Progenitor cell of endocrine pancreas (in vitro differentiated cells): ENCODE measurements around the gene KMT2A. TPM values are rescaled to one million over a fixed set of nuclear protein-coding genes. Genes with fewer than 3 reads are reported as not detected.
A peak's percentile ranks its signal among the peaks of the same experiment; 100 is the strongest.

Experiments
- DNase-seq: peaks from one replicate; pipeline ENCODE4 v3.0.0; 2021; ENCODE audit warnings: low spot score; ENCODE audit not compliant: unreplicated experiment
- H3K27ac Mint-ChIP-seq: 2 replicates; pipeline ENCODE4 v1.8.0; 2021; ENCODE audit warnings: mild to moderate bottlenecking, moderate library complexity, mixed read lengths
- H3K27me3 Mint-ChIP-seq: 2 replicates; pipeline ENCODE4 v1.8.0; 2021; ENCODE audit warnings: mixed read lengths
- H3K36me3 Mint-ChIP-seq: 2 replicates; pipeline ENCODE4 v1.8.0; 2022; ENCODE audit warnings: mixed read lengths; ENCODE audit not compliant: insufficient read depth
- H3K4me1 Mint-ChIP-seq: 2 replicates; pipeline ENCODE4 v1.8.0; 2021; ENCODE audit warnings: low read depth, mixed read lengths
- H3K4me3 Mint-ChIP-seq: 2 replicates; pipeline ENCODE4 v1.8.0; 2021; ENCODE audit warnings: low read depth, mild to moderate bottlenecking, moderate library complexity, mixed read lengths
- H3K9me3 Mint-ChIP-seq: 2 replicates; pipeline ENCODE4 v1.8.0; 2021; ENCODE audit warnings: low read depth, mixed read lengths
- total RNA-seq: library from RNA; stranded (reverse); gene quantifications from 2 replicates; pipeline ENCODE4 v1.2.1, GENCODE V29; 2021
- TF ChIP-seq, protein P1 (sequence below): fragments of 200-600 bp; sonication (generic); IDR thresholded peaks from one replicate; pipeline ENCODE4 v1.5.0; 2021; ENCODE audit warnings: antibody characterized with exemption, mild to moderate bottlenecking; ENCODE audit not compliant: unreplicated experiment

KMT2A gene
- total RNA-seq, 1 donor from 2014 or later = 89.1 TPM

DNA sequence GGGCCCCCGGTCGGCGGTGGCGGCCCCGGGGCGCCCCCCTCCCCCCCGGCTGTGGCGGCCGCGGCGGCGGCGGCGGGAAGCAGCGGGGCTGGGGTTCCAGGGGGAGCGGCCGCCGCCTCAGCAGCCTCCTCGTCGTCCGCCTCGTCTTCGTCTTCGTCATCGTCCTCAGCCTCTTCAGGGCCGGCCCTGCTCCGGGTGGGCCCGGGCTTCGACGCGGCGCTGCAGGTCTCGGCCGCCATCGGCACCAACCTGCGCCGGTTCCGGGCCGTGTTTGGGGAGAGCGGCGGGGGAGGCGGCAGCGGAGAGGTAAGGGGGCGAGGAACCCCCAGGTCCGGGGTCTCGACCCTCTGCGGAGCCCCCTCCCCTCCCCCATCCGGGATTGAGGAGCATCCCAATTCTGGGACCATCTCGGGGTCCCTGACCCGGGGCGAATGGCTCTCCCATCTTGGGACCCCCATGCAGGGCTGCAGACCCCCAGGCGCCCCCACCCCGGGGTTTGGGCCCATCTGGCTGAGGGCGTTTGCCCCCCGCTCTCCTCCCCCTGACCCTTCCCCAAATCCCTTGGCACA lies 431 bp downstream of the KMT2A start:
- no peak for DNase-seq
- H3K36me3 Mint-ChIP-seq = peaks cover 2% of the 10 kb centered on the region

DNA sequence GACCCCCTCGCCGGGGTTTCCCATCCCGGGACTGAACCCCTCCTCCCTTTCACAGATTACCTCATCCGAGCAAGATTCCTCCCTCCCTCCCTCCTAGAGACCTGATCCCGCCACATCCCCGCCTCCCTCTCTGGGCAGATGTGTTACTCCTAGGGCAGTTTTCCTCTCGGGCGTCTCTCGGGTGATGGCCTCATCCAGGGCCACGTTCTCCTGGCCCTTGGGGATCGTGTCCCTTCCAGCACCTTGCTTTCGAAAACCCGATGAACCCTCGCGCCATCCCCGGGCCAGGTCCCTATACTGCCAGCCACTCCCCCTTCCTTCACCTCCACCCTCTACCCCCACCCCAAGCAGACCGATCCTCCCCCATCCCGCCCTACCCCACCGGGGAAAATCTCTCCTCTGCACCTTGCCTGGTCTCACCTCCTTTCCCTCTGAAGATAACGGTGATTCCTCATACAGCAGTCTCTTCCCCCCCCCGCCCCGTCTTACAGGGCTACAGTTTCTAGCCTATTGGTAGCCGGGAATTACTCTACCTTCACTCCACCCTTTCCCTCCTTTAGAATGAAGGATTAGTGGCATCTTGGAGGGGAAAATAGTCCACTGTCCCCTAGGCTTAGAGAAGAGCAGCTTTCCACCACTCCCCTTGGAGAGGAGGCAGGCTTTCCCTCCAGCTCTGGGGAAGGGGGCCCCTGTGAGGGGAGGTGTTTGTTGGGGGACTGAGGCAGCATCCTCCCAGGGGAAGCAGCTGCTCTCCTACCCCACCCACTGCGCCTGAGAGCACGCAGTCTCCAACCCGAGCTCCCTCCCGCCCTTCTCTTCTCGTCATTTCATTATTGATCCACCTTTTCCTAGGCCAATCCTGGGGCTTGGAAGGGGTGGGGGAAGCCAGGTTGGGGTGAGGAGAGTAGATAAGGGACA lies 1.2 kb downstream of the KMT2A start:
- DNase-seq = peak; percentile 50
- TF ChIP-seq, protein P1, sequence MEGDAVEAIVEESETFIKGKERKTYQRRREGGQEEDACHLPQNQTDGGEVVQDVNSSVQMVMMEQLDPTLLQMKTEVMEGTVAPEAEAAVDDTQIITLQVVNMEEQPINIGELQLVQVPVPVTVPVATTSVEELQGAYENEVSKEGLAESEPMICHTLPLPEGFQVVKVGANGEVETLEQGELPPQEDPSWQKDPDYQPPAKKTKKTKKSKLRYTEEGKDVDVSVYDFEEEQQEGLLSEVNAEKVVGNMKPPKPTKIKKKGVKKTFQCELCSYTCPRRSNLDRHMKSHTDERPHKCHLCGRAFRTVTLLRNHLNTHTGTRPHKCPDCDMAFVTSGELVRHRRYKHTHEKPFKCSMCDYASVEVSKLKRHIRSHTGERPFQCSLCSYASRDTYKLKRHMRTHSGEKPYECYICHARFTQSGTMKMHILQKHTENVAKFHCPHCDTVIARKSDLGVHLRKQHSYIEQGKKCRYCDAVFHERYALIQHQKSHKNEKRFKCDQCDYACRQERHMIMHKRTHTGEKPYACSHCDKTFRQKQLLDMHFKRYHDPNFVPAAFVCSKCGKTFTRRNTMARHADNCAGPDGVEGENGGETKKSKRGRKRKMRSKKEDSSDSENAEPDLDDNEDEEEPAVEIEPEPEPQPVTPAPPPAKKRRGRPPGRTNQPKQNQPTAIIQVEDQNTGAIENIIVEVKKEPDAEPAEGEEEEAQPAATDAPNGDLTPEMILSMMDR = no peak
- Mint-ChIP-seq H3K27me3 (no peaks in the 10 kb centered on the region), H3K9me3 (no peaks in the 10 kb centered on the region), H3K4me3 (peak overlapping the region; percentile 92), H3K36me3 (peaks cover 2% of the 10 kb centered on the region), H3K4me1 (peaks cover 53% of the 10 kb centered on the region), H3K27ac (peak overlapping the region; percentile 87)

More for the DNA sequence above, 431 bp downstream of the KMT2A start:
- peak overlapping the region; percentile 92 for H3K4me3 Mint-ChIP-seq
- H3K27me3 Mint-ChIP-seq = no peaks in the 10 kb centered on the region
- H3K9me3 Mint-ChIP-seq = no peaks in the 10 kb centered on the region
- TF ChIP-seq, protein P1 = no peak
- H3K4me1 Mint-ChIP-seq = peaks cover 48% of the 10 kb centered on the region
- peak overlapping the region; percentile 87 for H3K27ac Mint-ChIP-seq

- H3K36me3 Mint-ChIP-seq = peaks cover 2% of the 10 kb centered on the region
- peaks cover 61% of the 10 kb centered on the region for H3K4me1 Mint-ChIP-seq
- TF ChIP-seq, protein P1 = no peak
- DNase-seq = no peak
- H3K9me3 Mint-ChIP-seq = no peaks in the 10 kb centered on the region
- peak overlapping the region; percentile 87 for H3K27ac Mint-ChIP-seq
- H3K4me3 Mint-ChIP-seq = peak overlapping the region; percentile 92
- H3K27me3 Mint-ChIP-seq = no peaks in the 10 kb centered on the region
Measured at GRCh38 chr11:118438314-118438931, 2.1 kb downstream of the KMT2A start.

- no peaks in the 10 kb centered on the region for H3K9me3 Mint-ChIP-seq
- peaks cover 59% of the 10 kb centered on the region for H3K4me1 Mint-ChIP-seq
- peak overlapping the region; percentile 14 for H3K27ac Mint-ChIP-seq
- DNase-seq = no peak
- no peaks in the 10 kb centered on the region for H3K27me3 Mint-ChIP-seq
- H3K4me3 Mint-ChIP-seq = peak overlapping the region; percentile 48
- TF ChIP-seq, protein P1 = no peak
- peaks cover 3% of the 10 kb centered on the region for H3K36me3 Mint-ChIP-seq
Measured at GRCh38 chr11:118439646-118440045, 3.4 kb downstream of the KMT2A start.

- no peaks in the 10 kb centered on the region for H3K27me3 Mint-ChIP-seq
- H3K4me1 Mint-ChIP-seq = peaks cover 56% of the 10 kb centered on the region
- no peak for DNase-seq
- no peaks in the 10 kb centered on the region for H3K9me3 Mint-ChIP-seq
- peaks cover 3% of the 10 kb centered on the region for H3K36me3 Mint-ChIP-seq
- no peak overlapping the region for H3K27ac Mint-ChIP-seq
- H3K4me3 Mint-ChIP-seq = no peak overlapping the region
- TF ChIP-seq, protein P1 = no peak
Measured at GRCh38 chr11:118441770-118442275, 5.5 kb downstream of the KMT2A start.
